ENCODE data around the gene SIM2. TPM values are rescaled to one million over a fixed set of nuclear protein-coding genes. Genes with fewer than 3 reads are reported as not detected.

Gene SIM2
- total RNA-seq, 1 experiment from 2014 or later: 23.9 TPM

GRCh38 chr21:36747815-36748383, 49.0 kb downstream of the SIM2 start:
- no peaks in the 10 kb centered on the region for H3K9me3 ChIP-seq (ENCODE audit: control insufficient read depth in 1 of 2, insufficient read depth in 1 of 2, low read depth in 1 of 2, low read length in 2 of 2)
- BruUV-seq (replicated peaks): no TSS peak
- ChIA-PET RAD21 (ENCODE audit: low non-redundant PET in 1 of 2, low total read pairs in 2 of 2, uncharacterized antibody in 2 of 2, unreplicated experiment in 2 of 2) (no interaction called here), POLR2A (no interaction called here), CTCF (no interaction called here)
- no peaks in the 10 kb centered on the region for H4K20me1 ChIP-seq (ENCODE audit: insufficient read depth)
- no peak overlapping the region for H3K4me2 ChIP-seq (ENCODE audit: low read length)
- DNase-seq (ENCODE audit: low read depth, low spot score) (no peak), ATAC-seq (no peak)
- H3K4me1 ChIP-seq (ENCODE audit: control insufficient read depth in 1 of 2, insufficient read depth in 2 of 2, low read length in 2 of 2): no peaks in the 10 kb centered on the region
- H3K27ac ChIP-seq (ENCODE audit: low read depth, low read length): no peak overlapping the region
- H3K36me3 ChIP-seq (ENCODE audit: control insufficient read depth in 1 of 2, insufficient read depth in 2 of 2, low read length in 2 of 2): peaks cover 4 to 7% of the 10 kb centered on the region in 2 experiments; a peak in 1 of 4 replicates
- no peak overlapping the region for H3K4me3 ChIP-seq (replicated peaks in 1 of 2; ENCODE audit: low read depth in 1 of 2, low read length in 2 of 2)
- no peak for TF ChIP-seq ZNF274 (IDR thresholded peaks at IDR 0.05; ENCODE audit: low read depth, low read length)
- no peak for TF ChIP-seq EZH2phosphoT487 (IDR thresholded peaks at IDR 0.05; ENCODE audit: borderline replicate concordance)
- TF ChIP-seq MAX (IDR thresholded peaks at IDR 0.05): no peak
- no peak for TF ChIP-seq SP1 (IDR thresholded peaks at IDR 0.05; ENCODE audit: low read depth)
- no peak for TF ChIP-seq CEBPB (IDR thresholded peaks at IDR 0.05; ENCODE audit: low read depth)
- no peak for TF ChIP-seq ZBTB33 (IDR thresholded peaks at IDR 0.05; ENCODE audit: extremely low read depth, insufficient replicate concordance, low read length)
- no peak for TF ChIP-seq YY1 (IDR thresholded peaks at IDR 0.05; ENCODE audit: extremely low read depth, insufficient replicate concordance, low read depth, low read length)
- TF ChIP-seq ATF3 (IDR thresholded peaks at IDR 0.05): no peak
- no peak for TF ChIP-seq SIN3A (IDR thresholded peaks at IDR 0.05; ENCODE audit: low read depth)
- TF ChIP-seq FOSL1 (IDR thresholded peaks at IDR 0.05; ENCODE audit: low read depth): no peak
- TF ChIP-seq POLR2A (IDR thresholded peaks at IDR 0.05; ENCODE audit: borderline replicate concordance, extremely low read depth, insufficient read depth, insufficient read length): no peak
- no peak for TF ChIP-seq POLR2AphosphoS5 (IDR thresholded peaks at IDR 0.05; ENCODE audit: low read depth, low read length)
- no peak for TF ChIP-seq REST (IDR thresholded peaks at IDR 0.05; ENCODE audit: low read depth)
- TF ChIP-seq EGR1 (IDR thresholded peaks at IDR 0.05; ENCODE audit: low read depth): no peak
- no peak for TF ChIP-seq JUND (IDR thresholded peaks at IDR 0.05)
- H3K9ac ChIP-seq (ENCODE audit: low read length): no peak overlapping the region
- H3K79me2 ChIP-seq (ENCODE audit: insufficient read depth, low read length): no peaks in the 10 kb centered on the region
- intact Hi-C loops (cut with micrococcal nuclease): no loop called here
- H3K27me3 ChIP-seq (ENCODE audit: insufficient read depth, low read length): no peaks in the 10 kb centered on the region
- H2AFZ ChIP-seq (ENCODE audit: low read depth, low read length, poor library complexity, severe bottlenecking): no peak overlapping the region
- H3K9me2 ChIP-seq (ENCODE audit: insufficient read depth): no peaks in the 10 kb centered on the region
